IMR-90 (cell line): ENCODE results near the gene CLSTN1.

ENCODE experiments used
- BHLHE40 ChIP-seq: fragments of 150-350 bp; IDR thresholded peaks from 2 replicates; pipeline ENCODE4 v1.6.1; 2016; ENCODE audit warnings: mild to moderate bottlenecking, low read depth, low read length
- CEBPB ChIP-seq: IDR thresholded peaks from 2 replicates; pipeline ENCODE4 v1.6.1; 2012; ENCODE audit warnings: low read depth, low read length, improper control_type of control experiment
- CTCF ChIP-seq: conservative IDR thresholded peaks from 2 replicates; pipeline ENCODE4 v1.5.1; 2012; ENCODE audit warnings: mild to moderate bottlenecking, low read depth, low read length, improper control_type of control experiment
- ELK1 ChIP-seq: fragments of 150-350 bp; IDR thresholded peaks from 2 replicates; pipeline ENCODE4 v1.6.1; 2016; ENCODE audit warnings: low read depth, mild to moderate bottlenecking, low read length, moderate library complexity, borderline replicate concordance
- FOS ChIP-seq: fragments of 150-350 bp; IDR thresholded peaks from 2 replicates; pipeline ENCODE4 v1.6.1; 2016; ENCODE audit warnings: low read depth, low read length
- MAFK ChIP-seq: IDR thresholded peaks from 2 replicates; pipeline ENCODE4 v1.6.1; 2012; ENCODE audit warnings: low read depth, low read length, improper control_type of control experiment
- MXI1 ChIP-seq: IDR thresholded peaks from 2 replicates; pipeline ENCODE4 v1.6.1; 2012; ENCODE audit warnings: low read depth, mild to moderate bottlenecking, low read length, moderate library complexity, borderline replicate concordance
- POLR2A ChIP-seq: IDR thresholded peaks from 2 replicates; pipeline ENCODE4 v1.6.1; 2012; ENCODE audit warnings: mild to moderate bottlenecking, low read depth, low read length
- RAD21 ChIP-seq: IDR thresholded peaks from 2 replicates; pipeline ENCODE4 v1.6.1; 2012; ENCODE audit warnings: low read length, improper control_type of control experiment
- RCOR1 ChIP-seq: IDR thresholded peaks from 2 replicates; pipeline ENCODE4 v1.6.1; 2012; ENCODE audit warnings: mild to moderate bottlenecking, low read length, improper control_type of control experiment; ENCODE audit not compliant: insufficient replicate concordance
- SMC3 ChIP-seq: fragments of 150-350 bp; IDR thresholded peaks from 2 replicates; pipeline ENCODE4 v1.6.1; 2016; ENCODE audit warnings: low read depth, mild to moderate bottlenecking, antibody characterized with exemption, low read length, moderate library complexity
- TF ChIP-seq, protein P1 (sequence below): fragments of 150-350 bp; IDR thresholded peaks from 2 replicates; pipeline ENCODE4 v1.6.1; 2017; ENCODE audit warnings: mild to moderate bottlenecking, antibody characterized with exemption, low read length, low read depth

DNA sequence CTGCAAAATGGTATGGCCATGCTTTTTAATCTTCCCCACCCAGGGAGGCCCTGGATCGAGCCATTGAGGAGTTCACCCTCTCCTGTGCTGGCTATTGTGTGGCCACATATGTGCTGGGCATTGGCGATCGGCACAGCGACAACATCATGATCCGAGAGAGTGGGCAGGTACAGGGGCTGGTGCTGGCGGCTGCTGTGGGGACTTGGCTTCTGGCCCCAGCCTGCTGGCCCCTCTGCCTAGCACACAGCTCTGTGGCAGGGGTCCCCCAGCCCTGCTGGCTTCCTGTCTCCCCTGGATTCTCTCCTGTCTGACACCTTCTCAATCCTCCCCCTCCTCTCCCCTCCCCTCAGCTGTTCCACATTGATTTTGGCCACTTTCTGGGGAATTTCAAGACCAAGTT, 99.8 kb downstream of the CLSTN1 start:
- TF ChIP-seq CTCF (no peak), BHLHE40 (no peak), POLR2A (no peak), RAD21 (no peak), CEBPB (no peak), MXI1 (no peak), SMC3 (no peak), ELK1 (no peak), RCOR1 (no peak), MAFK (no peak), FOS (no peak)
- TF ChIP-seq, protein P1, sequence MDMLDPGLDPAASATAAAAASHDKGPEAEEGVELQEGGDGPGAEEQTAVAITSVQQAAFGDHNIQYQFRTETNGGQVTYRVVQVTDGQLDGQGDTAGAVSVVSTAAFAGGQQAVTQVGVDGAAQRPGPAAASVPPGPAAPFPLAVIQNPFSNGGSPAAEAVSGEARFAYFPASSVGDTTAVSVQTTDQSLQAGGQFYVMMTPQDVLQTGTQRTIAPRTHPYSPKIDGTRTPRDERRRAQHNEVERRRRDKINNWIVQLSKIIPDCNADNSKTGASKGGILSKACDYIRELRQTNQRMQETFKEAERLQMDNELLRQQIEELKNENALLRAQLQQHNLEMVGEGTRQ, result no peak
